ENCODE results near the gene PPP1R3G. TPM values are rescaled to one million over a fixed set of nuclear protein-coding genes. Genes with fewer than 3 reads are reported as not detected.

PPP1R3G gene
- total and polyA plus RNA-seq, 2 of the 4 experiments (the other 2 are of a cell fraction) = 0.10 to 0.18 TPM

DNA sequence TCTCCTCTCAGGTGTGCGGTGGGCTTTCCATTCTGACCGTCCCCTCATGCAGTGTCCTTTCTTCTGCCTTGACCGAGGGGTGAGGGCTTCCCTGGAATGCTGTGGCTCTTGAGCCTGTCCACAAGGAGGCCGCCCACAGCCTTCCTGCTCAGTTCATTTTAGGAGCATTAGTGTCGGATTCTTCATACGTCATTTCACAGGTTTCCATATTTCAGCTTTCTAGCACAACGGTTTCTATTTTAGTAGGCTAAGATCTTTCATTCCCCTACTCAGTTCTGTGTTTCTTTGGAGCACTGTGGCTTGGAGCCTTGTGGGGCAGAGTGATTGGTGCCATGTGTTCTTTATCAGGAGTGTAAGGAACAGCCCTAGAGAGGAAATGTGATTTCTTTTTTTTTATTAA, 5.5 kb downstream of the PPP1R3G start (continued):
- TF ChIP-seq USF2 (IDR thresholded peaks at IDR 0.05; ENCODE audit: low read depth, low read length) (no peak), RFX5 (IDR thresholded peaks at IDR 0.05; ENCODE audit: low read depth, low read length) (no peak)

DNA sequence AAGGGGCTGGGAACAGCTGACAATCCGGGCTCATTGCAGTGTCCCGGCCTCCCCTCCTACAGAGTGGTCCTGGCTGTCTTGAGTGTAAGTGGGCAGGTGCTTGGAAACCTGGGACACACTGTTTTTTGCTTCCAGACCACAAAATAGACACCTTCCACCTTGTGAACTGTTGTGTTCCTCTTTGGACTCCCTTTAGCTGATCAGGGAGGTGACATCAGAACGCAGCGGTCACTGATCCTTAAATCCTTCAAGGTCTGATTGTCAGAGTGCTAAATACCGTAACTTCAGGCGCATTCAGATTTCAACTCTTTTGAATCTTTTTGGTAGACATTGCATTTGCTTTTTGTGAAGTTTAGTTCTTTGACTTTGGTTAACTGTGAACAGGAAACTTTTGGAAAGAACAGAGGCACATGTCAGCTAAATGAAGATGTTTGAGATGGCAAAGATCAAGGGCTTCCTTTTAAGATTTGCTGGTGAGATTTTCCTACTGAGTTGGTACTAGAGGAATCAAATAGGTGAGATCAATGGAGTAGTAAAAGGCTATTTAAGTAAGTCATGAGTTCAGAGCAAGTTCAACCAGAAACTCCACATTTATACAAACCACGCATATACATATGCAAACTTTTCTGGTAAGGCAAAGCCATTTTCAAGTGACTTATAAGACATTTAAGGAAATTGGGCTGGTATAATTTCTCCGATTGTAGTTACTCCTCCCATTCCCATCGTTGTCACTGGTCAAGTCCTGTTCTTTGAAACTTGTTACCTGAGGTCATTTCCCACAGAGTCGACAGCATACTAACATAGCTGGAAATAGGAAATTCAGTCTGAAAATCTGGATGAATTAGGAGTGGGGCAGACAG, 6.3 kb downstream of the PPP1R3G start:
- Histone ChIP-seq H3K56ac (ENCODE audit: extremely low read depth, insufficient read depth, low read length) (no peak overlapping the region), H3K23ac (ENCODE audit: low read depth, low read length) (no peak overlapping the region), H3K9me3 (ENCODE audit: control insufficient read depth, insufficient read depth, low read length) (no peaks in the 10 kb centered on the region; the same call in 1 of the 2 replicates), H3K14ac (replicated peaks; ENCODE audit: low read depth, low read length) (no peak overlapping the region), H2BK15ac (ENCODE audit: low read depth, low read length) (no peak overlapping the region), H3K4me2 (ENCODE audit: low read depth, low read length) (no peak overlapping the region), H4K91ac (ENCODE audit: insufficient read depth, low read depth, low read length) (no peak overlapping the region), H3K18ac (ENCODE audit: low read depth, low read length) (no peak overlapping the region), H3K36me3 (ENCODE audit: control insufficient read depth, insufficient read depth, low read length) (no peaks in the 10 kb centered on the region), H2AFZ (replicated peaks; ENCODE audit: low read length, poor library complexity) (no peak overlapping the region), H3K27ac (ENCODE audit: insufficient read depth, low read length) (no peak overlapping the region), H4K8ac (ENCODE audit: low read depth in 2 of 2, low read length in 2 of 2) (no peak overlapping the region), H2BK120ac (ENCODE audit: low read depth, low read length) (no peak overlapping the region), H2BK20ac (ENCODE audit: low read depth, low read length) (no peak overlapping the region), H3K4ac (ENCODE audit: low read depth, low read length) (no peak overlapping the region), H3K4me1 (ENCODE audit: control insufficient read depth, insufficient read depth, low read length) (peaks cover 5% of the 10 kb centered on the region; the same call in 1 of the 2 replicates), H3K79me1 (ENCODE audit: low read depth in 1 of 2, low read length in 2 of 2) (no peaks in the 10 kb centered on the region), H4K5ac (ENCODE audit: low read depth, low read length) (no peak overlapping the region), H3K27me3 (ENCODE audit: control insufficient read depth, insufficient read depth, low read length) (peaks cover 54% of the 10 kb centered on the region), H2BK5ac (ENCODE audit: low read depth, low read length, poor library complexity, severe bottlenecking) (no peak overlapping the region), H3K4me3 (ENCODE audit: insufficient read depth, low read depth, low read length) (no peak overlapping the region), H3K9ac (ENCODE audit: low read depth, low read length) (no peak overlapping the region), H2AK5ac (ENCODE audit: low read depth, low read length) (no peak overlapping the region), H2AK9ac (replicated peaks; ENCODE audit: low read depth, low read length, poor library complexity) (no peak overlapping the region), H3K9me1 (ENCODE audit: insufficient read depth, low read length) (no peaks in the 10 kb centered on the region), H4K20me1 (ENCODE audit: insufficient read depth, low read length) (peaks cover 11% of the 10 kb centered on the region; the same call in 1 of the 2 replicates)
- ATAC-seq (ENCODE audit: low read depth) (no peak), DNase-seq (no peak)
- in situ Hi-C loops (cut with MboI; ENCODE audit: low sequenced_read_pairs) = no loop called here
- intact Hi-C loops (cut with micrococcal nuclease) = no loop called here
- no CpG with 5 or more reads among the region's 10 CpGs for WGBS, 2 experiments (ENCODE audit: extremely low coverage in 2 of 2, insufficient read length in 1 of 2)
- ChIA-PET POLR2A (ENCODE audit: unreplicated experiment) (interaction anchor here (0.5 kb wide), 1 partner anchor 93 kb away, joined by 3 read pairs; no protein-coding TSS in a partner anchor), CTCF (interaction anchor here (0.6 kb wide), 1 partner anchor 641 kb away, joined by 3 read pairs; no protein-coding TSS in a partner anchor)
- BruUV-seq (replicated peaks) = no TSS peak
- dilution Hi-C loops (cut with HindIII; ENCODE audit: low sequenced_read_pairs, unreplicated experiment) = no loop called here
- TF ChIP-seq MAFK (IDR thresholded peaks at IDR 0.05; ENCODE audit: low read depth, low read length) = no peak

All from IMR-90 (cell line).